Stimulated activated CD4-positive, alpha-beta T cell treated with anti-CD3 and anti-CD28 coated beads, Interleukin-2, amount 100 ng/mL, for 24 hours (primary cell): Measurements from ENCODE around the gene PACS1.
"Not testable (repeated sequence)": the region's sequence is repeated elsewhere in the genome, so short reads cannot be mapped to it uniquely, and the experiment has no call there.

Experiments used
- DNase-seq, 2 donors: peaks; one replicate each; pipeline ENCODE4 v3.0.0-alpha.2; 2020

Gene PACS1

GRCh38 chr11:66230156-66230555 lies 160.1 kb downstream of the PACS1 start:
- DNase-seq, result no peak

- no peak for DNase-seq
These were observed 160.9 kb downstream of the PACS1 start for GRCh38 chr11:66230978-66231377.

DNA sequence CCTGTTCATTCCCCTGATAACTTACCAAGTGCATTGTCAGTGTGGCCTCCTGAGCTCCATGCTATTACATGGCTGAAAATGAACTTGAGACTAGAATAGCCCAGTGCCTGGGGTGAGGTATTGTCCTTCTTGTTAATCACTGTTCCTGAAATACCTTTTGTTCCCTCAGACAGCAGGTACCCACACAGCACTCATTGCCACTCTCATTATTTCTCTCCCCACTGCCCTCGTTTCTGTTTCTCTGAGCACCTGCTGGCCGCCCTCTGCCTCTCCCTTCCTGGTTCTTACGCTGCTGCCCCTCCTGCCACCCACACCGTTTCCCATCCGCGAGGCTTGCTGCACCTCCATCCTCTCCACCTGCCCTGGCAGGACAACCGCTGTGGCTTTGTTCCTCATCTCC lies 161.5 kb downstream of the PACS1 start:
- no peak for DNase-seq

DNA sequence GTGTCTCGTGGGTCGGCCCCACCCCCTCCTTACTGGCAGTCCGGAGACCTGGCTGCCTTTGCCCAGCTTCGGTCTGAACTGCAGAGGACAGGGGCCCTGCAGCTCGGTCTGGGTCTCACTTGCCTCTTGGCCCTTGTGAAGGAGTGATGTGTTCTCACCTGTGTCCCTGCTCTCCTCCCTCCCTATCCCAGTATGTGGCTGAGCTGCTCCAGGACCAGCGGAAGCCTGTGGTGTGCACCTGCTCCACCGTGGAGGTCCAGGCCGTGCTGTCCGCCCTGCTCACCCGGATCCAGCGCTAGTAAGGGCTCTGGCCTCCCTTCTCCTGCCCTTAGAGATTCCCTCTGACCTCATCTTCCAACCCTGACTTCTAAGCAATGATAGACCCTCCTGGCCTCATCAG lies 162.7 kb downstream of the PACS1 start:
- DNase-seq, result no peak

DNA sequence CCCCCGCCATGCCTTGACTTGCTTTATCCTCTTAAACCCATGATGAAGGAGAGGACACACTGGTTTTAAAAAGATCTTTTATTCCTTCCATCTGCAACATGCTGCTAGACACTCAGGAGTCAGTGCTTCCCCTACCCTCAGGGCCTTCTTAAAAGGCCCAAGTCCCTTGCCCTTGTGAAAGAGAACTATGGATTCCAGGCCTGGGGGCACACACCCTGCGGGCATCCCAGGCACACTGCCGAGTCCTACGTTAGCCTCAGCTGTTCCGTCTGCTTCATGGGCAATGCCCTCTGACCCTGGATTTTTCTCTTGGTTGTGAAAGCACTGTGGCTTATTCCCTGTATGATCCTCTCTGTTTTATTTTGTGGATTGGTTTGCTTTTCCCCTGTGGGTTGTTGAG lies 163.2 kb downstream of the PACS1 start:
- DNase-seq, result no peak

DNA sequence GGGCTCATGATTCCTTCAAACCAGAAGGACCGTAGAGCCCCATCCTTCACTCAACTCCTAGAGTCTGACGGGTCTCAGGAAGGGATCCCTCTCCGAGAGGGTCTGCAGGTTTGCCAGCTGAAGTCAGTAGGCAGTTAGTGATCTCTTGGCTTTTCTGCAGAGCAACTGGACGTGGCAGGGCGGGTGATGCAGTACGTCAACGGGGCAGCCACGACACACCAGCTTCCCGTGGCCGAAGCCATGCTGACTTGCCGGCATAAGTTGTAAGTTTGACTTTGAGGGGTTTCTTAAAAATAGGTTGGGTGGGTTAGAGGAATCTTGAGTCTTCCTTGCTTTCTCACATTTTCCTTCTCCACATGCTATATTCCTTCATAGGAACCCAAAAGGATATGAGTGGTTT lies 165.1 kb downstream of the PACS1 start:
- DNase-seq, result no peak

DNA sequence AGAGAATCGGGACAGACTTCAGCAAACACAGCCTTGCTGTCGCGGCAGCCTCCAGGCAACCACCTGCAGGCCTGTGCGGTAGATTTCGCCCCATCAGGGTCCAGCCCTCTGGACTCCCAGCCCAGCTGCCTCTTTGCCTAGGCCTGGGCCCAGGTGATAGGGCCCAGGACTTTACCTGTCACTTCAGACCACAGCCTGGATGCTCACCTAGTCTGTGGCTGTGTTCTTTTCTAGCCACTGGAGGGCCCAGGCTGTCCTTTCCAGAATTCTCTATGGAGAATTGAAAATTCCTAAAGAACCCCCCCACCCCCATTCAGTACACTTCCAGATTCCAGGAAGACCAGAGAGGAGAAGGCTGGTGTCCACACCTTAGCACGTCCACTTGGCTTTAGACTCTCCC lies 167.8 kb downstream of the PACS1 start:
- no peak for DNase-seq

DNA sequence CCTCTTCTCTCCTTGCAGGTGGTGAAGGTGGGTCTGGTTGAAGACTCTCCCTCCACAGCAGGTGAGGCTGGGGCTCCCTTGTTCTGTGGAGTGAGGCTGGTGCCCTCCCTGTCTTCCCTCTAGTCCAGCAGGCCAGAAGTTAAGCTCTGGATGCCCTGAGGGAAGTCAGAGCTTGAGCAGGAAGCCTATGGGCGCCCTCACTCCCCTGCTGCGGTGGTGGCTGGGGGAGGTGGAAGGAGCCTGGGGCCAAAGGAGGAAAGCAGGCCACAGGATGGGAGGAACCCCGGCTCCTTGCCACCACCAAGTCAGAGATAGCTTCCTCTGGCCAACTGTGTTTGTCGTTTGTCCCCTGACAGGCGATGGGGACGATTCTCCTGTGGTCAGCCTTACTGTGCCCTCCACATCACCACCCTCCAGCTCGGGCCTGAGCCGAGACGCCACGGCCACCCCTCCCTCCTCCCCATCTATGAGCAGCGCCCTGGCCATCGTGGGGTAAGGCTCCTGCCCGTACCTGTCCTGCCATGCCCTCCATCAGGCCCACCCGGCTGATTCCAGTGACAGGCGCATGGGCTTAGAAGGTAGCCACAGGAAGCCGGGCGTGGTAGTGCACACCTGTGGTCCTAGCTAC lies 168.8 kb downstream of the PACS1 start:
- DNase-seq, result no peak

- DNase-seq, result no peak
These were observed 169.4 kb downstream of the PACS1 start for GRCh38 chr11:66239511-66239910.

GRCh38 chr11:66239998-66240780 lies 170.1 kb downstream of the PACS1 start:
- no peak for DNase-seq

DNA sequence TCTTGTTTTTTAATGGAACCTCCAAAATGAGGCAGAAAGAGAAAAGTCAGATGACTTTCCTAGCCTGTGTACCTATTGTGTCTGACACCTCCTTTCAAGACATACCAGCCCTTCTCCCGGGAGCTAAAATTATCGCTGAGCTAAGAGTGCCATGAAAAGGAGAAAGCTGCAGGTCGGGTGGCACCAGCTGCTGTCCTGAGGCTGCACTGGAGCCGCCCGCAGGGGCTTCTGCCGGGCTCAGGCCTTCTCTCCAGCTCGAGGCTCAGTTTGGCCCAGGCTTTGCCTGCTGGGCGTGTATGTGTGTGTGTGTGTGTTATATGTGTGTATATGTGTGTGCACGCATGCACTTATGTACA lies 170.7 kb downstream of the PACS1 start:
- no peak for DNase-seq

DNA sequence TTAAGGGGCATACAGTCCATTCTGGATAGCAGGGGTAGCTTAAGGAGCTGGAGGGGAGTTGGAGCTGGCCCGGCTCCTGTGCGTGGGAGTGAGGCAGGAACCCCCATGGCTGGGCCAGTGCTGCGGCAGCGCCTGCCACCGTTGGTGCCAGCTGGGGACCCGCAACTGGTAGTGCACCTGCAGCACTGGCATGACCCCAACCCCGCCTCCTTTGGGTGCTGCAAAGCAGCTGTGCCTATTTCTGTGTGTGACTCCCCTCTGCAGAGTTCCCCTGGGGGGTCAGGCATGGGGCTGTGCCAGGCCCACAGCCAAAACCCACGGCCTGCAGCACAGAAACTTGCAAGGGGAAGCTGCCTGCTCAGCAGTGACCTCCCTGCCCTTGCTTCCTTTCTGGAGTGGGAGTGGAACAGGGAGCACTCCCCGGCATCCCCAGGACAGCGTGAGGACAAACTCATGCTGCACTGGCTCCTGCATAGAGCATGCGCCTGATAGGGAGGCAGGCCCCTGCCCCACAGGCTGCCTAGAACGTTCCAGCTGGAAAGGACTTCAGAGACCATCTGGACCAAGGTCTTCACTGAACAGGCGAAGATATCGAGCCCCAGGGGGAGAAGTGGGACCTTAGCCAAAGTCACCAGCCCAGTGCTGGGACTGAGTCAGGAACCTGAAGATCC lies 172.2 kb downstream of the PACS1 start:
- no peak for DNase-seq

- no peak for DNase-seq
These were observed 173.9 kb downstream of the PACS1 start for GRCh38 chr11:66243782-66244535.

DNA sequence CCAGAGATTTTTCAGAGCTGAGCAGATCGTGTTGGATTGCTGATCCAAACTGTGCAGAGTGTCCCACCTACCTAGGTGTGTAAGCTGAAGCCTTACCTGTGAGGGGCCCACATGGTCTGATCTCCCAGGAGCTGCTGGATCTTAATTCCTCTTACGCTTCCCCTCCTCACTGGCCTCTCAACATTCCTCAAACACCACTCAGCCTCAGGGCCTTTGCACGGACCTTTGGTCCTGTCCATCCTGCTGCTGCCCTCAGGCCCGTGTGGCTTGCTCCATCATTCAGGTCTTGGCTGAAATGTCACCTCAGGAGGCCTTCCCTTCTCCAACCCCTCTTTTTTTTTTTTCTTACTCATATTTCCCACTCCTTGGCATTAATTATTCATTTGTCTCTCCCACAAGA lies 177.2 kb downstream of the PACS1 start:
- DNase-seq, result no peak

GRCh38 chr11:66247801-66248200 lies 177.7 kb downstream of the PACS1 start:
- no peak for DNase-seq

GRCh38 chr11:66248903-66249302 lies 178.8 kb downstream of the PACS1 start:
- DNase-seq, result no peak

DNA sequence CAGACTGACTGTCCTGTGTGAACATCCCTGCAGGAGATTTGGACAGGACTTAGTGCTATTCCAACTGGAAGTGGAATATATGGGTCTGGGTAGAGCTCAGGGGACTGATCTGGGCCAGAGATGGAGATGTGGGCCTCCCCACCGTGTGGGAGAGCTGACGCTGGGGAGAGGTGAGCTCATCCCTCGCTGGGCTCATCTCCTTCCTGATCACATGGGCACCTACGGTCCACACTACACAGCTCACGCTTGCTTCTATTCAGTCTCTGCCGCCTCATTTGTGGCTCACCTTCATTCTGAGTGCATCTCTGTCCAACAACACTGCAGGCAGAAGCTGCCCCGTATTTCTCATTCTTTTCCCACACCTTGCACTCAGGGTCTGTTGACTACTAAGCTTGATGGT lies 181.7 kb downstream of the PACS1 start:
- no peak for DNase-seq

DNA sequence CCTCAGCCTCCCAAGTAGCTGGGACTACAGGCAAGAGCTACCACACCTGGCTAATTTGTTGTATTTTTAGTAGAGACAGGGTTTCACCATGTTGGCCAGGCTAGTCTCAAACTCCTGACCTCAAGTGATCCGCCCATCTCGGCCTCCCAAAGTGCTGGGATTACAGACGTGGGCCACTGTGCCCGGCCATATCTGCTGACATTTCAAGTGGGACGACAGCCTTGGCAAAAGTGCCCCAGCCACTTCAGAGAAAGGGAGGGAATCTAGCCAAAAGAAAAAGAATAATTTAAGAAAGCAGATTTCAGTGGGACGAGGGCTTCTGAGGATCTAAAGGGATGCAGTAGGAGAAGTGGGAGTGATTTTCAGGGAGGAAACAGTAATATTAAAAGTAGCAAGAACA lies 183.0 kb downstream of the PACS1 start:
- not testable (repeated sequence) for DNase-seq

- no peak for DNase-seq
These were observed 188.4 kb downstream of the PACS1 start for GRCh38 chr11:66258473-66258893.

DNA sequence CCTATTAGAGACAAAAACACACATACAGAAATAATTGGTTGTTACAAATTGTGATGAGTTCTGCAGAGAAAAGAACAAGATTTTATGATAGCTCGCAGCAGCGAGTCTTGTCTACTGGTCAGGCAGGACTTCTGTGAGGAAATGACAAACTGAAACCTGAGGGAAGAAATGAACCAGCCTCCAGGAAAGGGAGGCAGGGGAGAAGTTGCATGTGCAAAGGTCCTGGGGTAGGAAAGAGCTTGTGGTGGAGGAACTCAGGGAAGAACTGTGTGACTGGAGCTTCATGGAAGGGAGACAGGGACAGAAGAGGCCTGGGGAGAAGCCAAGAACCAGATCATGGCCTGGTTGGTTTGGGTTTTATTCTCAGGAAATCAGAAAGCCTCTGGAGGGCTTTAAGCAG lies 189.2 kb downstream of the PACS1 start:
- no peak for DNase-seq

- DNase-seq, result no peak
These were observed 189.9 kb downstream of the PACS1 start for GRCh38 chr11:66259956-66260355.

GRCh38 chr11:66261578-66261977 lies 191.5 kb downstream of the PACS1 start:
- no peak for DNase-seq

- no peak for DNase-seq
These were observed 192.1 kb downstream of the PACS1 start for GRCh38 chr11:66262191-66262590.

- DNase-seq, result no peak
These were observed 192.6 kb downstream of the PACS1 start for GRCh38 chr11:66262696-66263095.
